ENCODE results near the gene CAPRIN2. TPM values are rescaled to one million over a fixed set of nuclear protein-coding genes. Genes with fewer than 3 reads are reported as not detected.

CAPRIN2 gene
- total RNA-seq, 1 donor from 2014 or later: 23.7 TPM

DNA sequence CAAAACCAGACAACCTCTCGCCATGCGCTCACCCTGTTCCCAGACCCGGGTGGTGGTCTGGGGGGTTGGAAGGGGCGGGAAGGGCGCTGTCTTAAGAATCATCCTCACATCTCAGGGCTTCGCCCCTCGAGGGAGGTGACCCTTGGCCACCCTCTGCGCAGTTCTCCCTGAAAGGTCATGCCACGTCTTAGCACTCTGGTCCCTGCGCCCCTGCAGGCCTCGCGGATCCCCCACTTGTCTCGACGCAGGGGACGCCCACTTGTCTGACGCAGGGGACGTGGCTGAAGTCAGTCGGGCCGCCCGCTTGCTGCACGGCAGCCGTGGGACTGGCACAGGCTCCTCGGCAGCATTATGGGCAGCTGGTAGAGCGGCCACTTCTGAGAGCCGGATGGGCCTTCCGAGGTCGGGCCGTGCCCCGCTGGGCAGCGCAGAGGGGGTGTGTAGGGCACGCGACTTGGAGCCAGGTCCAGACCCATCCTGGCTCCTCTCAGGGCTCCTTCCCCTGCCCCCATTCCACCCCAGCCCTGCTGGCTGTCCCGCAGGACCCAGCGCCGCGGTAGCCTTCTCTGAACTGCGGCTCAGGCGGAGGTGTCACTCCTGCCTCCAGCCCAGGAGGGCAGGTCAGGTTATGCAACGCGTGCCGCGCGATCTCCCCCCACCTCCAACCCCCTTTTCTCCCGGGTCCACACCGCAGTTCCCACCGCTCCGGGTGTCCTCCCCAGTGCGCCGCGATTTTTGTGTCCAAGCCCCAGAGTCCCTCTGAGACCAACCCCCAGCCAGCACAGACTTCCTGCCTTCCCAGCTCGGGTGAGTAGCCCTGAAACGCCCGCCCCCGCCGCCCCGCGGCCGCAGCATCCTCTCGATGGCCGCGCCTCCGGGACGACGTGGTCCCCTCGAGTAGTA lies 40.9 kb upstream of the CAPRIN2 start:
- Mint-ChIP-seq H3K4me1 (ENCODE audit: low read depth) (peaks cover 28% of the 10 kb centered on the region), H3K36me3 (ENCODE audit: low read depth) (peaks cover 2% of the 10 kb centered on the region), H3K27me3 (ENCODE audit: low read depth) (no peaks in the 10 kb centered on the region), H3K9me3 (ENCODE audit: low read depth) (no peaks in the 10 kb centered on the region), H3K4me3 (ENCODE audit: unreplicated experiment) (peak overlapping the region; percentile 85), H3K27ac (ENCODE audit: unreplicated experiment) (peak overlapping the region; percentile 83)
- TF ChIP-seq, protein P1, sequence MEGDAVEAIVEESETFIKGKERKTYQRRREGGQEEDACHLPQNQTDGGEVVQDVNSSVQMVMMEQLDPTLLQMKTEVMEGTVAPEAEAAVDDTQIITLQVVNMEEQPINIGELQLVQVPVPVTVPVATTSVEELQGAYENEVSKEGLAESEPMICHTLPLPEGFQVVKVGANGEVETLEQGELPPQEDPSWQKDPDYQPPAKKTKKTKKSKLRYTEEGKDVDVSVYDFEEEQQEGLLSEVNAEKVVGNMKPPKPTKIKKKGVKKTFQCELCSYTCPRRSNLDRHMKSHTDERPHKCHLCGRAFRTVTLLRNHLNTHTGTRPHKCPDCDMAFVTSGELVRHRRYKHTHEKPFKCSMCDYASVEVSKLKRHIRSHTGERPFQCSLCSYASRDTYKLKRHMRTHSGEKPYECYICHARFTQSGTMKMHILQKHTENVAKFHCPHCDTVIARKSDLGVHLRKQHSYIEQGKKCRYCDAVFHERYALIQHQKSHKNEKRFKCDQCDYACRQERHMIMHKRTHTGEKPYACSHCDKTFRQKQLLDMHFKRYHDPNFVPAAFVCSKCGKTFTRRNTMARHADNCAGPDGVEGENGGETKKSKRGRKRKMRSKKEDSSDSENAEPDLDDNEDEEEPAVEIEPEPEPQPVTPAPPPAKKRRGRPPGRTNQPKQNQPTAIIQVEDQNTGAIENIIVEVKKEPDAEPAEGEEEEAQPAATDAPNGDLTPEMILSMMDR (IDR thresholded peaks at IDR 0.05): peak; percentile 38
- DNase-seq (ENCODE audit: low spot score): peak; percentile 94

DNA sequence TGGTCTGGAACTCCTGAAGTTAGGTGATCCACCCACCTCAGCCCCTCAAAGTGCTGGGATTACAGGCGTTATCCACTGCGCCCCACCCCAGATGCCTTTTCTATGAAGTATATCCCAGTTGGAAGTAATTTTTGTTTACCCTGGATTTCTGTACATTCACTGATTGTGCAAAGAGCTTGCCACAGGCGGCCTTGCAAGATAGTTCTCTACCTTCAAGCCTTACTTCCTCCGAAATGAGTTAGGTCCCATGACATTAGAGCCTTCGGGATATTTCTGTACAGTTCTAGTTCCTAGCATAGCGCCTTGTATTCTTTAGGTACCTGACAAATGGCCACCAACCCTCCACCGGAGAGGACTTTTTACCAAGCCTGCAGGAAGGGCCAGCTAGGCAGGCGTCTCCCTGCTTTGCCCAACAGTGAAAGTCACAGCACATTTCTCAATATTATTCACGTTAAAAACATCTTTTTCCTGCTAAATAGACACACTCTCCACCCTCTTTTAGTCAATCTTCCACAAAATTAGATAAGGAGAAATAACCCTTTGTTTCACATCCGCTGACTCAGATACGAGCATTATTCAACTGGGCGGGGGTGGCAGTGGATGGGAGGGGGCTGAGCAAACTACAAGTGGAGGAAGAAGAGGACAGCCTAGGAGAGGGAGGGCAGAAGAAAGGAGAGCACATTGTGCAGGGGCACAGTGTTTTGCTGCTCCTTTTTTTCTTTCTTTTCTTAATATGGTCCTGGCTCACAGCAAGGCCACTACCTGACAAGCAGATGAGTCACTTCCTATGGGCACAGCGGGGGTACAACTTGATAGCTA lies 40.0 kb upstream of the CAPRIN2 start:
- no peak for DNase-seq (ENCODE audit: low spot score)
- H3K27me3 Mint-ChIP-seq (ENCODE audit: low read depth): no peaks in the 10 kb centered on the region
- no peaks in the 10 kb centered on the region for H3K9me3 Mint-ChIP-seq (ENCODE audit: low read depth)
- peak overlapping the region; percentile 85 for H3K4me3 Mint-ChIP-seq (ENCODE audit: unreplicated experiment)
- peak overlapping the region; percentile 83 for H3K27ac Mint-ChIP-seq (ENCODE audit: unreplicated experiment)
- peaks cover 28% of the 10 kb centered on the region for H3K4me1 Mint-ChIP-seq (ENCODE audit: low read depth)
- TF ChIP-seq, protein P1 (IDR thresholded peaks at IDR 0.05): no peak
- H3K36me3 Mint-ChIP-seq (ENCODE audit: low read depth): no peaks in the 10 kb centered on the region

DNA sequence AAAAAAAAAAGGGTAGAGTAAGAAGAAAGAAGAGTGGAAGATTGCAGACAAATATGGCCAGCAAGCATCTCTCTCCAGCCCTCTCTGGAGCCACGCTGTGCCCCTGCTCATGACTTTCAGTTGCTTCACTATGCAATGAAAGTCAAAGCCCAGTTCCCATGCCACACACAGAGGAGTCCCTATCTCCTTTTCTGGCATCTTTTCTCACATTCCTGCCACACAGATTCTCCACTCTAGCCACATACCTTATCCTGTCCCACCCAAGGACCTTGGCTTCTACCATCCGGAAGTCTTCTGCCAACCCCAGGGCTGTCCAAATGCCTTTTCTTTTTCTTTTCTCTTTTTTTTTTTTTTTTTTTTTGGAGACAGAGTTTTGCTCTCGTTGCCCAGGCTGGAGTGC lies 39.3 kb upstream of the CAPRIN2 start:
- Mint-ChIP-seq H3K4me1 (ENCODE audit: low read depth) (peaks cover 28% of the 10 kb centered on the region), H3K4me3 (ENCODE audit: unreplicated experiment) (no peak overlapping the region), H3K9me3 (ENCODE audit: low read depth) (no peaks in the 10 kb centered on the region), H3K36me3 (ENCODE audit: low read depth) (no peaks in the 10 kb centered on the region), H3K27ac (ENCODE audit: unreplicated experiment) (peak overlapping the region; percentile 51), H3K27me3 (ENCODE audit: low read depth) (no peaks in the 10 kb centered on the region)
- TF ChIP-seq, protein P1 (IDR thresholded peaks at IDR 0.05): no peak
- DNase-seq (ENCODE audit: low spot score): no peak

DNA sequence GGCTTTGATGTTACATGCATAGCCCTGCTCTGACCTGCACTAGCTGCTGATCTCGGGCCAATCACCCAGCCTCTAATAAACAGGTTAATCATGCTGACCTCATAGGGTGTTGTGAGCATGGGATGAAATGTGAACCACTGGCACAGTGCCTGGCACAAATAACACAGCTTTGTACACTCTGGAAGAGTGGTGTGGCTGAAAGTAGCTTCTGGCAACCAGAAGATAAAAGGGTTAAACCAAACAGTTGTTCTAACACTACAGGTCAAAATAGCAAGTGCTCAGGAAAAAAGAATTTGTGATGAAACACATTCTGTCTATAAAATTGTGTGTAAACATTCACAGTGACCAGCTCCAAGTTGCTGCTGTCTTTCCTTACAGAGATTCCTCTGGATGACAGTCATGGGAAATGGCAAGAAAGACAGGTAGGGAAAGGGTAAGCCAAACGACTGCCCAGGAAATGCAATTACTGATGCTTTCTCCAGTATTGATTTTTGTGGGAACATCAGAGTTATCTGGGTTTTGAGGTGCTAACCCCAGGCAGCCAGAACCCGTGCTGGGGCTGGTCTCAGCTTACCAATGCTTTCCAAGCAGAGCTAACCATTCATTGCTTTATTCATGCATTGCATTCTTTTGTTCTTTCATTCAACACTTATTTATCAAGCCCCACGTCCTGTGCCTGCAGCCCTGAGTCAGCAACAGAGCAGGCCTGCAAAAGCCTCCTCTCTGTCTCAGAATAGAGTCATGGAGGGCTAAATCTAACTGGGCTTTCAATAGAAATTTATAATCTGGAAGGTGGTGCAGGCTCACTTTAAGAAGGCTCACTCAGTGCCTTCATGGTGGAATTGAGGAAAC lies 38.1 kb upstream of the CAPRIN2 start:
- no peak for DNase-seq (ENCODE audit: low spot score)
- Mint-ChIP-seq H3K4me3 (ENCODE audit: unreplicated experiment) (no peak overlapping the region), H3K27ac (ENCODE audit: unreplicated experiment) (peak overlapping the region; percentile 49), H3K36me3 (ENCODE audit: low read depth) (no peaks in the 10 kb centered on the region), H3K4me1 (ENCODE audit: low read depth) (peaks cover 28% of the 10 kb centered on the region), H3K9me3 (ENCODE audit: low read depth) (no peaks in the 10 kb centered on the region), H3K27me3 (ENCODE audit: low read depth) (no peaks in the 10 kb centered on the region)
- TF ChIP-seq, protein P1 (IDR thresholded peaks at IDR 0.05): no peak
